A549 (cell line): Measurements from ENCODE around the gene PEX14. TPM values are rescaled to one million over a fixed set of nuclear protein-coding genes. Genes with fewer than 3 reads are reported as not detected.

Experiments
- ATAC-seq, 2 experiments: fragments of 200-7000 bp in 1 of 2; fragments of >200 bp in 1 of 2; cut with Nextera tagmentation in 1 of 2; cut with Tn5 transposase in 1 of 2; 3 replicates each; pipeline versions ENCODE4 v1.8.0 to v1.9.1; 2018 to 2020; ENCODE audit warnings: mild to moderate bottlenecking in 1 of 2, moderate library complexity in 1 of 2
- CTCF ChIA-PET: fragments of 300-600 bp; sonication (Branson Sonifier 250); formaldehyde crosslinking; extraction: SDS; loops from one replicate; lab custom pipeline; 2021; ENCODE audit warnings: antibody characterized with exemption, inconsistent platforms; lab: Yijun Ruan, JAX
- POLR2A ChIA-PET: fragments of 350-600 bp; formaldehyde crosslinking; extraction: SDS; loops from one replicate; lab custom pipeline; 2021; ENCODE audit warnings: antibody characterized with exemption, inconsistent platforms; lab: Yijun Ruan, JAX
- DNase-seq, 2 experiments: peaks; one replicate each; pipeline versions ENCODE4 v3.0.0 to v3.0.0-alpha.2; 2011 to 2016; ENCODE audit warnings: low read depth in 1 of 2, low spot score in 1 of 2
- FAIRE-seq: peaks from 2 replicates; lab custom pipeline; 2011; peaks lifted over from hg19 to GRCh38; lab: Jason Lieb, UNC
- H3K27ac ChIP-seq, 2 experiments: fragments of >200 bp; sonication (Bioruptor Twin); formaldehyde crosslinking; 3 replicates each; pipeline ENCODE4 v1.5.1; 2016 to 2017
- H3K4me1 ChIP-seq: fragments of >200 bp; sonication (Bioruptor Twin); formaldehyde crosslinking; 3 replicates; pipeline ENCODE4 v1.6.1; 2016
- H3K4me2 ChIP-seq: fragments of >200 bp; sonication (Bioruptor Twin); formaldehyde crosslinking; 3 replicates; pipeline ENCODE4 v1.6.1; 2016
- H3K4me3 ChIP-seq: fragments of >200 bp; sonication (Bioruptor Twin); formaldehyde crosslinking; 3 replicates; pipeline ENCODE4 v1.5.1; 2016
- H3K9me3 ChIP-seq: fragments of >200 bp; sonication (Bioruptor Twin); formaldehyde crosslinking; 3 replicates; pipeline ENCODE4 v1.6.1; 2016
- BHLHE40 ChIP-seq: IDR thresholded peaks from 2 replicates; pipeline ENCODE4 v1.6.1; 2012; ENCODE audit warnings: low read depth, low read length, inconsistent platforms
- CHD2 ChIP-seq: fragments of 150-350 bp; IDR thresholded peaks from 2 replicates; pipeline ENCODE4 v1.6.1; 2014; ENCODE audit warnings: low read length; ENCODE audit not compliant: partially characterized antibody
- CHD4 ChIP-seq: fragments of 200-600 bp; sonication (generic); IDR thresholded peaks from 2 replicates; pipeline ENCODE4 v1.6.1; 2016; ENCODE audit warnings: antibody characterized with exemption, mild to moderate bottlenecking, borderline replicate concordance
- EHF ChIP-seq: fragments of 250-450 bp; sonication (Bioruptor Pico); IDR thresholded peaks from 2 replicates; pipeline ENCODE4 v1.5.0; 2020; ENCODE audit warnings: mild to moderate bottlenecking
- ESRRA ChIP-seq: fragments of 150-350 bp; IDR thresholded peaks from 2 replicates; pipeline ENCODE4 v1.6.1; 2014; ENCODE audit warnings: mild to moderate bottlenecking, low read length, borderline replicate concordance
- FOSB ChIP-seq: fragments of 250-450 bp; sonication (Bioruptor Pico); IDR thresholded peaks from 2 replicates; pipeline ENCODE4 v1.5.0; 2020; ENCODE audit warnings: mild to moderate bottlenecking, moderate library complexity
- FOSL2 ChIP-seq, 2 experiments: fragments of 450-650 bp in 1 of 2; fragments of >200 bp in 1 of 2; sonication (Bioruptor Twin) in 1 of 2; formaldehyde crosslinking; IDR thresholded peaks; 2 replicates each; pipeline versions ENCODE4 v1.5.0 to v1.6.1; 2016 to 2020; ENCODE audit warnings: mild to moderate bottlenecking in 1 of 2, moderate library complexity in 1 of 2
- FOXS1 ChIP-seq: fragments of 250-450 bp; sonication (Bioruptor Pico); IDR thresholded peaks from 2 replicates; pipeline ENCODE4 v1.5.0; 2020; ENCODE audit warnings: mild to moderate bottlenecking, moderate library complexity
- HEYL ChIP-seq: fragments of 250-450 bp; sonication (Bioruptor Pico); IDR thresholded peaks from 2 replicates; pipeline ENCODE4 v1.8.0; 2021; ENCODE audit warnings: mild to moderate bottlenecking, moderate library complexity
- HOXA7 ChIP-seq: fragments of 250-450 bp; sonication (Bioruptor Pico); IDR thresholded peaks from 2 replicates; pipeline ENCODE4 v1.5.0; 2020; ENCODE audit warnings: mild to moderate bottlenecking, moderate library complexity
- HOXB5 ChIP-seq: fragments of 250-450 bp; sonication (Bioruptor Pico); IDR thresholded peaks from 2 replicates; pipeline ENCODE4 v1.5.0; 2020; ENCODE audit warnings: mild to moderate bottlenecking, moderate library complexity
- JUN ChIP-seq, 2 experiments: fragments of >200 bp; sonication (Bioruptor Twin); formaldehyde crosslinking; IDR thresholded peaks; 2 replicates in 1 of 2; 3 replicates in 1 of 2; pipeline ENCODE4 v1.6.1; 2016 to 2017
- MAFK ChIP-seq: fragments of 450-650 bp; IDR thresholded peaks from 2 replicates; pipeline ENCODE4 v1.6.1; 2014; ENCODE audit not compliant: partially characterized antibody
- NFE2L2 ChIP-seq: fragments of 150-350 bp; conservative IDR thresholded peaks from 2 replicates; pipeline ENCODE4 v1.6.1; 2014; ENCODE audit warnings: low read length
- NPAS2 ChIP-seq: fragments of 250-450 bp; sonication (Bioruptor Pico); IDR thresholded peaks from 2 replicates; pipeline ENCODE4 v1.8.0; 2022; ENCODE audit warnings: mild to moderate bottlenecking, moderate library complexity, borderline replicate concordance
- NR3C1 ChIP-seq: fragments of >200 bp; sonication (Bioruptor Twin); formaldehyde crosslinking; IDR thresholded peaks from 3 replicates; pipeline ENCODE4 v1.6.1; 2017
- PHF8 ChIP-seq: fragments of 200-600 bp; sonication (generic); IDR thresholded peaks from 2 replicates; pipeline ENCODE4 v1.6.1; 2016; ENCODE audit warnings: low read depth, mild to moderate bottlenecking, antibody characterized with exemption, moderate library complexity, borderline replicate concordance
- POLR2AphosphoS2 ChIP-seq: conservative IDR thresholded peaks from 2 replicates; pipeline ENCODE4 v1.6.1; 2012; ENCODE audit warnings: low read length, improper control_type of control experiment, inconsistent platforms
- RARB ChIP-seq: fragments of 250-450 bp; sonication (Bioruptor Pico); IDR thresholded peaks from 2 replicates; pipeline ENCODE4 v1.8.0; 2021; ENCODE audit warnings: mild to moderate bottlenecking, moderate library complexity
- RNF2 ChIP-seq: fragments of 200-600 bp; sonication (generic); IDR thresholded peaks from 2 replicates; pipeline ENCODE4 v1.6.1; 2016; ENCODE audit warnings: low read depth, mild to moderate bottlenecking, antibody characterized with exemption, moderate library complexity, borderline replicate concordance
- SMC3 ChIP-seq: fragments of >200 bp; sonication (Bioruptor Twin); formaldehyde crosslinking; IDR thresholded peaks from 3 replicates; pipeline ENCODE4 v1.6.1; 2018; ENCODE audit warnings: inconsistent platforms
- SREBF2 ChIP-seq: fragments of 450-650 bp; IDR thresholded peaks from 2 replicates; pipeline ENCODE4 v1.6.1; 2014; ENCODE audit warnings: mild to moderate bottlenecking, moderate library complexity
- TP53 ChIP-seq: fragments of 250-450 bp; sonication (Bioruptor Pico); IDR thresholded peaks from 2 replicates; pipeline ENCODE4 v1.5.0; 2021; ENCODE audit warnings: mild to moderate bottlenecking, moderate library complexity
- ZSCAN20 ChIP-seq: fragments of 250-450 bp; sonication (Bioruptor Pico); IDR thresholded peaks from 2 replicates; pipeline ENCODE4 v1.8.0; 2022; ENCODE audit warnings: mild to moderate bottlenecking, moderate library complexity
- WGBS: methylation state at CpG from one replicate; pipeline ENCODE4 v1.1.6; 2017; ENCODE audit errors: missing lambda C conversion rate; 5-methylcytosine and 5-hydroxymethylcytosine counted together
- polyA plus RNA-seq, 4 experiments: library from polyadenylated mRNA; depleted of rRNA in 3 of 4; stranded (reverse); fragments of >200 nt; fragmentation: RNase III in 1 of 4; extraction: RNeasy Plus Mini Kit Qiagen cat#74134 plus additional on column Dnase treatment in 1 of 4; gene quantifications; 2 replicates in 3 of 4; 3 replicates in 1 of 4; pipeline ENCODE4 v1.2.3, GENCODE V29; 2011 to 2017
- TF ChIP-seq, protein P1 (sequence below): IDR thresholded peaks from 2 replicates; pipeline ENCODE4 v1.6.1; 2012
- TF ChIP-seq, protein P2 (sequence below): fragments of >200 bp; sonication (Bioruptor Twin); formaldehyde crosslinking; IDR thresholded peaks from 3 replicates; pipeline ENCODE4 v1.6.1; 2016
- TF ChIP-seq, protein P3 (sequence below): fragments of 450-650 bp; IDR thresholded peaks from 2 replicates; pipeline ENCODE4 v1.6.1; 2014; ENCODE audit warnings: antibody characterized with exemption
- TF ChIP-seq, protein P4 (sequence below): fragments of >200 bp; sonication (Bioruptor Twin); formaldehyde crosslinking; IDR thresholded peaks from 2 replicates; pipeline ENCODE4 v1.6.1; 2016

The PEX14 gene
- polyA plus RNA-seq, 2 of the 4 experiments (the other 2 are of a cell fraction), result 7.7 to 15.0 TPM

- DNase-seq (no peak), ATAC-seq (no peak), FAIRE-seq (no peak)
- H3K27ac ChIP-seq, result no peak overlapping the region
- no peaks in the 10 kb centered on the region for H3K9me3 ChIP-seq
- H3K4me3 ChIP-seq, result no peak overlapping the region
- TF ChIP-seq EHF (CRISPR knock-in tag) (no peak), NFE2L2 (no peak), NR3C1 (no peak), HOXA7 (no peak), PHF8 (no peak), SREBF2 (no peak), CHD2 (no peak), JUN (IDR thresholded peaks at IDR 0.05) (no peak), ESRRA (no peak), MAFK (no peak), HEYL (no peak), FOXS1 (CRISPR knock-in tag) (no peak), RARB (no peak), CHD4 (no peak)
- TF ChIP-seq, protein P1, sequence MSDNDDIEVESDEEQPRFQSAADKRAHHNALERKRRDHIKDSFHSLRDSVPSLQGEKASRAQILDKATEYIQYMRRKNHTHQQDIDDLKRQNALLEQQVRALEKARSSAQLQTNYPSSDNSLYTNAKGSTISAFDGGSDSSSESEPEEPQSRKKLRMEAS, result no peak
- TF ChIP-seq, protein P2, sequence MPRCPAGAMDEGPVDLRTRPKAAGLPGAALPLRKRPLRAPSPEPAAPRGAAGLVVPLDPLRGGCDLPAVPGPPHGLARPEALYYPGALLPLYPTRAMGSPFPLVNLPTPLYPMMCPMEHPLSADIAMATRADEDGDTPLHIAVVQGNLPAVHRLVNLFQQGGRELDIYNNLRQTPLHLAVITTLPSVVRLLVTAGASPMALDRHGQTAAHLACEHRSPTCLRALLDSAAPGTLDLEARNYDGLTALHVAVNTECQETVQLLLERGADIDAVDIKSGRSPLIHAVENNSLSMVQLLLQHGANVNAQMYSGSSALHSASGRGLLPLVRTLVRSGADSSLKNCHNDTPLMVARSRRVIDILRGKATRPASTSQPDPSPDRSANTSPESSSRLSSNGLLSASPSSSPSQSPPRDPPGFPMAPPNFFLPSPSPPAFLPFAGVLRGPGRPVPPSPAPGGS, result no peak
- TF ChIP-seq, protein P3, sequence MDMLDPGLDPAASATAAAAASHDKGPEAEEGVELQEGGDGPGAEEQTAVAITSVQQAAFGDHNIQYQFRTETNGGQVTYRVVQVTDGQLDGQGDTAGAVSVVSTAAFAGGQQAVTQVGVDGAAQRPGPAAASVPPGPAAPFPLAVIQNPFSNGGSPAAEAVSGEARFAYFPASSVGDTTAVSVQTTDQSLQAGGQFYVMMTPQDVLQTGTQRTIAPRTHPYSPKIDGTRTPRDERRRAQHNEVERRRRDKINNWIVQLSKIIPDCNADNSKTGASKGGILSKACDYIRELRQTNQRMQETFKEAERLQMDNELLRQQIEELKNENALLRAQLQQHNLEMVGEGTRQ, result no peak
- TF ChIP-seq, protein P4, sequence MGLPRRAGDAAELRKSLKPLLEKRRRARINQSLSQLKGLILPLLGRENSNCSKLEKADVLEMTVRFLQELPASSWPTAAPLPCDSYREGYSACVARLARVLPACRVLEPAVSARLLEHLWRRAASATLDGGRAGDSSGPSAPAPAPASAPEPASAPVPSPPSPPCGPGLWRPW, result no peak
- 80% methylated on average over 7 of the region's 12 CpGs for WGBS
- CTCF ChIA-PET, result interaction anchor here (1.0 kb wide), 1 partner anchor 18 kb away, joined by 3 read pairs; no protein-coding TSS in a partner anchor
- POLR2A ChIA-PET, result no interaction called here
- H3K4me2 ChIP-seq, result no peak overlapping the region
- no peaks in the 10 kb centered on the region for H3K4me1 ChIP-seq
Measured at GRCh38 chr1:10652626-10653025, 177.9 kb downstream of the PEX14 start.

- ChIA-PET POLR2A (no interaction called here), CTCF (no interaction called here)
- Histone ChIP-seq H3K4me2 (no peak overlapping the region), H3K4me1 (no peaks in the 10 kb centered on the region), H3K4me3 (no peak overlapping the region), H3K27ac (no peak overlapping the region), H3K9me3 (no peaks in the 10 kb centered on the region)
- TF ChIP-seq POLR2AphosphoS2 (no peak), NPAS2 (CRISPR knock-in tag) (no peak), SREBF2 (no peak), BHLHE40 (no peak), SMC3 (no peak), HOXB5 (no peak), TP53 (CRISPR knock-in tag) (no peak), FOSB (CRISPR knock-in tag) (no peak), HEYL (no peak), RNF2 (no peak), FOSL2 (IDR thresholded peaks at IDR 0.05) (no peak), FOSL2 (CRISPR knock-in tag; IDR thresholded peaks at IDR 0.05) (no peak), ESRRA (no peak), ZSCAN20 (CRISPR knock-in tag) (no peak)
- FAIRE-seq (no peak), ATAC-seq (no peak), DNase-seq (no peak)
- 91% methylated on average over 26 of the region's 41 CpGs for WGBS
Measured at GRCh38 chr1:10653370-10654125, 178.8 kb downstream of the PEX14 start.
